Activated gamma-delta T cell treated with anti-CD3 and anti-CD28 coated beads, Interleukin-2, amount 50 U/mL, for 16 hours (primary cell): ENCODE results near the gene DPP4.
"Not testable (repeated sequence)": the region's sequence is repeated elsewhere in the genome, so short reads cannot be mapped to it uniquely, and the experiment has no call there.

Experiments
- DNase-seq: peaks from one replicate; pipeline ENCODE4 v3.0.0-alpha.2; 2020; ENCODE audit warnings: low read depth

The DPP4 gene

GRCh38 chr2:162057426-162057825 is 16.6 kb downstream of the DPP4 start:
- DNase-seq, result no peak

DNA sequence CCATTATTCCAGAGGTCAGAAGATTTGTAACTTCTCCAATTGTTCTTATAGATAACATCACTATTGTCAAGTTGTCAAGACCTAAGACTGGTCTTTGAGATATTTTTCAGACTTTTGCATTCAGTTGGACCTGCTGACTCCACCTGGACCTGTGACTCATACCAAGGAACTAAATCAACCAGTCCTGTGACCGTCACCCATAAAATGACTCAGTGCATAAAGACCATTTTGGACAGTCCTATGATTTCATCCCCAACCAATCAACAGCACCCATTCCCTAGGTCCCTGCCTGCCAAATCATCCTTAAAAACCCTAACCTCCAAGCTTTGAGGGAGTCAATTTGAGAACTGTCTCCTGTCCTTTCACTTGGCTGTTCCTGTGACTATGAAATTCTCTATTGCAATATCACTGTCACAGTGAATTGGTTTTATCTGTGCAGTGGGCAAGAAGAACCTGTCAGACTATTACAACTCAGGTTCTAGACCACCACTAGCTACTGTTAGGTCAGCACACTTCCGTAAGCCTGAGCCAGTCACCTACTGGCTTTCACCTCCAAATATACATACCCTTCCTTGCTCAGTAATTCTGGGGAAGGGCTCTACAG is 17.1 kb downstream of the DPP4 start:
- no peak for DNase-seq

DNA sequence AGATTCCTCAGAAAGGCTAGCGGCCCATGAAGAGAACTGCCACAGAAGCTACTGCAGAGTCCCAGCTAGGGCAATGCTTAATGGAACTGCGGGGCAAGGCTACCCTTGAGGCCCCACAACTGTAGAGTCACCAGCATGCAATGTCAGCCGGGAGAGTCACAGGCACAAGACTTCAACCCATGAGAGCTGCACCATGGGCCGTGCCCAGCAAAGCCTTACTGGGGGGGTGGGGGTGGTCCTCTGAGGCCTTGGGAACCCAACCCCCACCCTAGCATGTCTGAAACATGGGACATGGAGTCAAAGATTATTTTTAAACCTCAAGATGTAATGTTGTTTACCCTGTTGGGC is 20.2 kb downstream of the DPP4 start:
- DNase-seq, result no peak

DNA sequence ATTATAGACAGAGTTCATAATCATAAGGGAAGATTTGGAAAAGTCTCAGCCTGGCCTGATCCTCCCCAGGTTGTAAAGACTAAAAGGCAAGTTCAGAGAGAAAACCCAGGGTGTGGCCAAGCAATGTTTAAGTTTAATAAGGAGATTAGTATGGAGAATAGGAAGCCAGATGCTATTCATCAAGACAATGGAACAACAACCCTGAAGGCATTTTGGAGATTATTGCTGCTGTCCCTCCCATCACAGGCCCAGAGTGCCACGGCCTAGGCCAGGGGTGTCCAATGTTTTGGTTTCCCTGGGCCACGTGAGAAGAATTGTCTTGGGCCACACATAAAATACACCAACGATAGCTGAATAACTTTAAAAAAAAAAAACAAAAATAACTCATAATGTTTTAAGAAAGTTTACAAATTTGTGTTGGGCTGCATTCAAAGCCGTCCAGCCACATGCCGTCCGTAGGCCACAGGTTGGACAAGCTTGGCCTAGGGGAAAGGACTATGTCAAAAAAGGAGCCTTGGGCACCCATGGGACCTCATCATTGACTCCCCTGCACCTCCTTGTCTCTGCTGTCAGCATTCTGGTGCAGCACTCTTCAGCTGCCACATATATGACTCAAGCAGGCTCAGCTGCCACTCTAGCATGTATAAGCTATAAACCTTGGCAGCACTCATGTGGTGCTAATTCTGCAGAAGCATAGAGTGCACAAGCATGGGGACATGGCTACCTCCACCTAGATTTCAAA is 20.8 kb downstream of the DPP4 start:
- DNase-seq, result no peak

- DNase-seq, result no peak
Observed at GRCh38 chr2:162050513-162050961, 23.5 kb downstream of the DPP4 start.

DNA sequence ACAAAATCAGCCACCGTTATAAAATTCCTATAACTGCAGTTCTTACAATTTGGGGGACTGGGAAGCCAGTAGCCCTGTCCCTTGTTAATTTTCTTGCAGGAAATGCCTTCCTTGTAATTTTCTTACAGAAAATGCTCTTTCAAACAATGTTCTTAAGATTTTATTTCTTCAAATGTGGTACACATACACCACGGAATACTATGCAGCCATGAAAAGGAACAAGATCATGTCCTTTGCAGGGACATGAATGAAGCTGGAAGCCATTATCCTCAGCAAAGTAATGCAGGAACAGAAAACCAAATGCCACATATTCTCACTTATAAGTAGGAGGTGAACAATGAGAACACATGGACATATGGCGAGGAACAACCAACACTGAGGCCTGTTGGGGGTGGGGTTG is 24.9 kb downstream of the DPP4 start:
- not testable (repeated sequence) for DNase-seq

GRCh38 chr2:162044586-162044985 is 29.4 kb downstream of the DPP4 start:
- no peak for DNase-seq

- no peak for DNase-seq
Observed at GRCh38 chr2:162043132-162043531, 30.9 kb downstream of the DPP4 start.

GRCh38 chr2:162041485-162041884 is 32.5 kb downstream of the DPP4 start:
- DNase-seq, result no peak

DNA sequence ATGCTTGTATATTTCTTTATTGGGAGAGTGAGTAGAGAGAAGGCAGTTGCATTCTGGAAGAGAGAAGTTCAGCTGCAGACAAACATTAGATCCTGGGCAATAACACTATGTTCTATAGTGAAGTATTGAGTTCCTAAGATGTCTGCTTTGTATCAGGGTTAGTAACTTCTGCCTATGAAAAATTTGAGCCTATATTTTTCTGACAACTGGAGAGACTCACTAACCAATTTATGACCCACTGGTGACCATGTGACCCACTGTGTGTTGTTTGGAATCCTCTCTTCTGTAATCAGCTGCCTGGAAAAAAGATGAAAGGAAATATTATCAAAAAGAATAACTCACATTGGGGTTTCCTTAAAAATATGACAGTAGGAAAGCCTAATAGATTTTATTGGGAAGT is 35.3 kb downstream of the DPP4 start:
- DNase-seq, result no peak

- DNase-seq, result no peak
Observed at GRCh38 chr2:162037886-162038285, 36.1 kb downstream of the DPP4 start.

DNA sequence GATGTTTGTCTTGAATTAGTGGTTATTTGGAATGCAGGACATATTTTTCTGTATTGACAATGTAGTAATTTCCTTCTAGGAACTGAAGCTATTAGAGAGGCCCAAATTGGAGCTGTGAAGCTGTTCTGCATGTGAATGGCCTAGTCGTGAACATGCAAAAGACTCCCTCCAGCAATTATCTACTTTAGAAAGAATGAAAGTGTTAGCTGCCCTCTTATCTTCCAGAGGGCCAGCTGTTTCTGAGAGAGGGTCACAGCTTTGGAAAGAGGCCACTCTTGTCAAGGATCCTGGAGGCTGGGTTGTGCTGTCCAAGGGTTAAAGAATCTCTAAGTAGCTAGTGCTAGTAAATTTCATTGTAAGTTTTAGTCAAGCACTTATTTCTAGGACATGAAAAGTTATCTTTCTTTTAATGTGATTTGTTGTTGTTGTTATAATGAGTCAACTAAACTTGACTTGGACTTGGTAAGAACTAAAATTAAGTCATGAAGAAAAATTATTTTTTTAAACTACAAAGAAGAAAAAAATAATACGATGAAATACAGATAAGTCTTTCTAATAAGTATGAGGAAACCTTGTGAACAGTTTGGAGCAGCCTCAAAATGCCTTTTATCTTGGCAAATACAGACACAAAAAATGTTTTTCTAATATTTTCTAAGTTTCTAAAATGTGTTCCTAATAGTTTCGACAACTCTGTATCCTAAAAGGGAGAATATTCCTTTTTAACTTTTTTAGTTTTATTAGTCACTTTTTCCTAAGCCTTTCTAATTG is 36.8 kb downstream of the DPP4 start:
- no peak for DNase-seq

GRCh38 chr2:162035981-162036380 is 38.0 kb downstream of the DPP4 start:
- DNase-seq, result no peak

DNA sequence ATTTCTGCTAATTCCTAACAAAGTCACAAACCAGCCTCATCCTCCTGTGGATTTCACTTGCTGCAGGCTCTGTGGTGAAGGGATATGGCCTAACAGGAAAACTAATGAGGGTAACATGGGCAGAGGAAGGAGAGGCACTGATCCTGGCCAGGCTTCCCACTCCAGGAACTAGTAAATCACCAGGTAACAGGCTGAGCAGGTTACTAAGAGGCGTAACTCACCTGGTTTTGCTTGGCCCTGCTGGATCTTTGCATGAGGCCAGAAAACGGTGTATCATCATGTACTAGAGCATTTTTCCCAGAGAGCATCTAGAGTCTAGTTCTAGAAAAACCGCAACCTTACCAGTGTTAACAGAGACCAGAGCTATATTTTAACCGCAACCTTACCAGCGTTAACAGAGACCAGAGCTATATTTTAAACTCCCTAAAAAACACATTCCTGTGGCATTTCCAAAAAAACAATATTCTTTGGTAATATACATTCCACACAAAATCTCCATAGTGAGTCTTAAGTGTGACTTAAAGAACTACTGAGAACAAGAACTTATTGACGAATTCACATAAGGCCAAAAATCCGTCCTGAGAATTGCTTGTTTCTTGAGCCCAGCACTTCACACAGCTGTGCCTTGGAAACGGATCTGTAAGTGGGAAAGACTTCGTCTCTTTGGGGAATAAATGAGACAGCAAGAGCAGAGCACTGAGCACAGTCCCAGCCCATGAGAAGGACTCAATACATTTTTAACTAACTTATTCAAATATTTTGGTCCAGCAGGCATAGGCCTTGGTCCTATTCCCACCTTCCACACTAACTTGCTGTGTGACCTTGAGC is 43.4 kb downstream of the DPP4 start:
- DNase-seq, result no peak

GRCh38 chr2:162029287-162029901 is 44.6 kb downstream of the DPP4 start:
- no peak for DNase-seq

GRCh38 chr2:162028511-162028910 is 45.5 kb downstream of the DPP4 start:
- DNase-seq, result no peak

- no peak for DNase-seq
Observed at GRCh38 chr2:162025121-162025911, 48.7 kb downstream of the DPP4 start.

GRCh38 chr2:162022290-162022945 is 51.6 kb downstream of the DPP4 start:
- DNase-seq, result no peak

GRCh38 chr2:162021516-162022058 is 52.4 kb downstream of the DPP4 start:
- no peak for DNase-seq

GRCh38 chr2:162018530-162018929 is 55.5 kb downstream of the DPP4 start:
- no peak for DNase-seq
